Panc1 (cell line): ENCODE results near the gene STAB1.

Experiments used
- CTCF ChIP-seq: fragments of 450-650 bp; IDR thresholded peaks from 2 replicates; pipeline ENCODE4 v1.5.1; 2017; ENCODE audit warnings: mild to moderate bottlenecking
- POLR2AphosphoS5 ChIP-seq: IDR thresholded peaks from 2 replicates; pipeline ENCODE4 v1.6.1; 2012; ENCODE audit warnings: mild to moderate bottlenecking, low read depth, low read length, moderate library complexity
- REST ChIP-seq, 2 experiments: IDR thresholded peaks; 2 replicates each; pipeline ENCODE4 v1.6.1; 2011 to 2012; ENCODE audit warnings: low read depth in 2 of 2, control low read depth in 1 of 2, low read length in 1 of 2, mild to moderate bottlenecking in 1 of 2, moderate library complexity in 1 of 2; ENCODE audit not compliant: insufficient read depth in 1 of 2
- SIN3A ChIP-seq: IDR thresholded peaks from 2 replicates; pipeline ENCODE4 v1.6.1; 2012; ENCODE audit warnings: low read depth, mild to moderate bottlenecking, low read length, moderate library complexity, borderline replicate concordance; ENCODE audit not compliant: insufficient read depth
- TCF7L2 ChIP-seq: IDR thresholded peaks from 2 replicates; pipeline ENCODE4 v1.6.1; 2011; ENCODE audit warnings: mild to moderate bottlenecking, low read depth, low read length, inconsistent platforms

- no peak for TF ChIP-seq CTCF
- no peak for TF ChIP-seq POLR2AphosphoS5
- no peak for TF ChIP-seq REST (IDR thresholded peaks at IDR 0.05; ENCODE audit: insufficient read depth in 1 of 2, low read depth in 2 of 2, low read length in 1 of 2)
- TF ChIP-seq TCF7L2 = no peak
- TF ChIP-seq SIN3A = no peak
These were observed 11.4 kb upstream of the STAB1 start for GRCh38 chr3:52483577-52484381.
